Nephron (organoid): Measurements from ENCODE around the gene MAN2A2.

ENCODE experiments used
- H3K27ac Mint-ChIP-seq, 3 experiments: 2 replicates each; pipeline ENCODE4 v1.8.0; 2020; ENCODE audit warnings: mixed read lengths in 3 of 3, mild to moderate bottlenecking in 2 of 3, moderate library complexity in 1 of 3
- H3K27me3 Mint-ChIP-seq: 2 replicates; pipeline ENCODE4 v1.8.0; 2021; ENCODE audit warnings: low read depth, mild to moderate bottlenecking, moderate library complexity, mixed read lengths
- H3K36me3 Mint-ChIP-seq: 2 replicates; pipeline ENCODE4 v1.8.0; 2020; ENCODE audit warnings: low read depth, mixed read lengths
- H3K4me1 Mint-ChIP-seq: 2 replicates; pipeline ENCODE4 v1.8.0; 2020; ENCODE audit warnings: mixed read lengths
- H3K4me3 Mint-ChIP-seq, 3 experiments: 2 replicates each; pipeline ENCODE4 v1.8.0; 2020; ENCODE audit warnings: mild to moderate bottlenecking in 3 of 3, mixed read lengths in 3 of 3, moderate library complexity in 2 of 3
- H3K9me3 Mint-ChIP-seq: 2 replicates; pipeline ENCODE4 v1.8.0; 2020; ENCODE audit warnings: mixed read lengths
- CTCF ChIP-seq, 3 experiments: fragments of 200-600 bp; sonication (generic); IDR thresholded peaks; one replicate each; pipeline ENCODE4 v1.5.0; 2021; ENCODE audit warnings: antibody characterized with exemption in 3 of 3; ENCODE audit not compliant: unreplicated experiment in 3 of 3

The MAN2A2 gene

GRCh38 chr15:90911906-90912769 lies 9.0 kb downstream of the MAN2A2 start:
- Mint-ChIP-seq H3K27ac (no peak overlapping the region), H3K27me3 (no peaks in the 10 kb centered on the region), H3K4me1 (peaks cover 12% of the 10 kb centered on the region), H3K4me3 (no peak overlapping the region), H3K9me3 (no peaks in the 10 kb centered on the region), H3K36me3 (peaks cover 33% of the 10 kb centered on the region)
- TF ChIP-seq CTCF (IDR thresholded peaks at IDR 0.05; ENCODE audit: unreplicated experiment in 3 of 3): no peak

GRCh38 chr15:90912770-90913075 lies 9.6 kb downstream of the MAN2A2 start:
- TF ChIP-seq CTCF (IDR thresholded peaks at IDR 0.05; ENCODE audit: unreplicated experiment in 3 of 3): no peak
- H3K27ac Mint-ChIP-seq: no peak overlapping the region
- peaks cover 35% of the 10 kb centered on the region for H3K36me3 Mint-ChIP-seq
- no peaks in the 10 kb centered on the region for H3K27me3 Mint-ChIP-seq
- peaks cover 12% of the 10 kb centered on the region for H3K4me1 Mint-ChIP-seq
- no peak overlapping the region for H3K4me3 Mint-ChIP-seq
- no peaks in the 10 kb centered on the region for H3K9me3 Mint-ChIP-seq

GRCh38 chr15:90913398-90913944 lies 10.4 kb downstream of the MAN2A2 start:
- H3K4me1 Mint-ChIP-seq: peaks cover 12% of the 10 kb centered on the region
- H3K27ac Mint-ChIP-seq: no peak overlapping the region
- TF ChIP-seq CTCF (IDR thresholded peaks at IDR 0.05; ENCODE audit: unreplicated experiment in 3 of 3): no peak
- H3K9me3 Mint-ChIP-seq: no peaks in the 10 kb centered on the region
- no peaks in the 10 kb centered on the region for H3K27me3 Mint-ChIP-seq
- H3K4me3 Mint-ChIP-seq: no peak overlapping the region
- H3K36me3 Mint-ChIP-seq: peaks cover 40% of the 10 kb centered on the region

- Mint-ChIP-seq H3K4me3 (no peak overlapping the region), H3K4me1 (peaks cover 12% of the 10 kb centered on the region), H3K36me3 (peaks cover 40% of the 10 kb centered on the region), H3K27me3 (no peaks in the 10 kb centered on the region), H3K9me3 (no peaks in the 10 kb centered on the region), H3K27ac (peak overlapping the region in 1 of 3 experiments; percentile 63)
- no peak for TF ChIP-seq CTCF (IDR thresholded peaks at IDR 0.05; ENCODE audit: unreplicated experiment in 3 of 3)
Observed at GRCh38 chr15:90914305-90915080, 11.4 kb downstream of the MAN2A2 start.

- Mint-ChIP-seq H3K36me3 (peaks cover 48% of the 10 kb centered on the region), H3K4me3 (no peak overlapping the region)
- no peak for TF ChIP-seq CTCF (IDR thresholded peaks at IDR 0.05; ENCODE audit: unreplicated experiment in 3 of 3)
Observed at GRCh38 chr15:90915216-90915807, 12.2 kb downstream of the MAN2A2 start.

More at GRCh38 chr15:90915216-90915807, 12.2 kb downstream of the MAN2A2 start:
- Mint-ChIP-seq H3K27ac (peak overlapping the region in 2 of 3 experiments; percentile 2 to 63), H3K27me3 (no peaks in the 10 kb centered on the region), H3K4me1 (peaks cover 12% of the 10 kb centered on the region), H3K9me3 (no peaks in the 10 kb centered on the region)
